Measurements from ENCODE around the gene PLCB1. TPM values are rescaled to one million over a fixed set of nuclear protein-coding genes. Genes with fewer than 3 reads are reported as not detected.

The PLCB1 gene
- total RNA-seq, 2 experiments from 2014 or later: 1.0 to 1.2 TPM

GRCh38 chr20:8722277-8722928 is 590.3 kb downstream of the PLCB1 start:
- peak; percentile 37 for DNase-seq
- Mint-ChIP-seq H3K4me3 (no peak overlapping the region), H3K9me3 (no peaks in the 10 kb centered on the region), H3K36me3 (ENCODE audit: low read depth) (no peaks in the 10 kb centered on the region), H3K4me1 (no peaks in the 10 kb centered on the region), H3K27ac (no peak overlapping the region), H3K27me3 (no peaks in the 10 kb centered on the region)
- CTCF ChIA-PET: interaction anchor here (1.4 to 2.1 kb wide), 4 partner anchors 9 to 786 kb away, joined by 5 to 9 read pairs (median 6); no protein-coding TSS in a partner anchor
- POLR2A ChIA-PET: no interaction called here

GRCh38 chr20:8723296-8723695 is 591.2 kb downstream of the PLCB1 start:
- Mint-ChIP-seq H3K4me3 (no peak overlapping the region), H3K36me3 (ENCODE audit: low read depth) (no peaks in the 10 kb centered on the region), H3K27ac (no peak overlapping the region), H3K27me3 (no peaks in the 10 kb centered on the region), H3K4me1 (no peaks in the 10 kb centered on the region), H3K9me3 (no peaks in the 10 kb centered on the region)
- CTCF ChIA-PET: interaction anchor here (2.1 kb wide), 1 partner anchor 10 kb away, joined by 9 read pairs; no protein-coding TSS in a partner anchor
- no peak for DNase-seq
- POLR2A ChIA-PET: no interaction called here

- Mint-ChIP-seq H3K9me3 (no peaks in the 10 kb centered on the region), H3K27me3 (no peaks in the 10 kb centered on the region), H3K4me3 (no peak overlapping the region), H3K4me1 (no peaks in the 10 kb centered on the region), H3K27ac (no peak overlapping the region), H3K36me3 (ENCODE audit: low read depth) (no peaks in the 10 kb centered on the region)
- ChIA-PET POLR2A (no interaction called here), CTCF (no interaction called here)
- DNase-seq: no peak
Observed at GRCh38 chr20:8724884-8725283, 592.8 kb downstream of the PLCB1 start.

GRCh38 chr20:8726460-8726859 is 594.4 kb downstream of the PLCB1 start:
- Mint-ChIP-seq H3K4me1 (no peaks in the 10 kb centered on the region), H3K4me3 (no peak overlapping the region), H3K9me3 (no peaks in the 10 kb centered on the region), H3K27me3 (no peaks in the 10 kb centered on the region), H3K36me3 (ENCODE audit: low read depth) (no peaks in the 10 kb centered on the region), H3K27ac (no peak overlapping the region)
- no peak for DNase-seq
- ChIA-PET POLR2A (no interaction called here), CTCF (no interaction called here)

GRCh38 chr20:8735014-8735413 is 602.9 kb downstream of the PLCB1 start:
- H3K4me1 Mint-ChIP-seq: peaks cover 6% of the 10 kb centered on the region
- POLR2A ChIA-PET: no interaction called here
- H3K4me3 Mint-ChIP-seq: no peak overlapping the region
- H3K27ac Mint-ChIP-seq: no peak overlapping the region
- H3K36me3 Mint-ChIP-seq (ENCODE audit: low read depth): no peaks in the 10 kb centered on the region
- H3K9me3 Mint-ChIP-seq: no peaks in the 10 kb centered on the region
- H3K27me3 Mint-ChIP-seq: no peaks in the 10 kb centered on the region
- CTCF ChIA-PET: interaction anchor here (0.6 kb wide), 1 partner anchor 84 kb away, joined by 4 read pairs; no protein-coding TSS in a partner anchor
- DNase-seq: no peak

- Mint-ChIP-seq H3K27me3 (no peaks in the 10 kb centered on the region), H3K27ac (no peak overlapping the region), H3K4me3 (no peak overlapping the region), H3K9me3 (no peaks in the 10 kb centered on the region), H3K36me3 (ENCODE audit: low read depth) (no peaks in the 10 kb centered on the region), H3K4me1 (peaks cover 6% of the 10 kb centered on the region)
- ChIA-PET CTCF (no interaction called here), POLR2A (no interaction called here)
- no peak for DNase-seq
Observed at GRCh38 chr20:8735674-8736073, 603.6 kb downstream of the PLCB1 start.

- no peak for DNase-seq
- Mint-ChIP-seq H3K9me3 (no peaks in the 10 kb centered on the region), H3K27ac (no peak overlapping the region), H3K36me3 (ENCODE audit: low read depth) (no peaks in the 10 kb centered on the region), H3K4me3 (no peak overlapping the region), H3K4me1 (peaks cover 6% of the 10 kb centered on the region), H3K27me3 (no peaks in the 10 kb centered on the region)
- ChIA-PET CTCF (no interaction called here), POLR2A (no interaction called here)
Observed at GRCh38 chr20:8740265-8740664, 608.2 kb downstream of the PLCB1 start.

- H3K4me1 Mint-ChIP-seq: no peaks in the 10 kb centered on the region
- H3K4me3 Mint-ChIP-seq: no peak overlapping the region
- ChIA-PET POLR2A (no interaction called here), CTCF (interaction anchor here (1.9 kb wide), 1 partner anchor 23 kb away, joined by 7 read pairs; no protein-coding TSS in a partner anchor)
- no peak for DNase-seq
- no peaks in the 10 kb centered on the region for H3K27me3 Mint-ChIP-seq
- no peaks in the 10 kb centered on the region for H3K36me3 Mint-ChIP-seq (ENCODE audit: low read depth)
- no peak overlapping the region for H3K27ac Mint-ChIP-seq
- H3K9me3 Mint-ChIP-seq: no peaks in the 10 kb centered on the region
Observed at GRCh38 chr20:8744228-8744844, 612.3 kb downstream of the PLCB1 start.

GRCh38 chr20:8749101-8749500 is 617.0 kb downstream of the PLCB1 start:
- ChIA-PET POLR2A (no interaction called here), CTCF (no interaction called here)
- Mint-ChIP-seq H3K4me1 (no peaks in the 10 kb centered on the region), H3K36me3 (ENCODE audit: low read depth) (no peaks in the 10 kb centered on the region), H3K27ac (no peak overlapping the region), H3K4me3 (no peak overlapping the region), H3K27me3 (no peaks in the 10 kb centered on the region), H3K9me3 (no peaks in the 10 kb centered on the region)
- DNase-seq: no peak

- POLR2A ChIA-PET: no interaction called here
- Mint-ChIP-seq H3K4me1 (no peaks in the 10 kb centered on the region), H3K27me3 (no peaks in the 10 kb centered on the region), H3K4me3 (no peak overlapping the region), H3K27ac (no peak overlapping the region), H3K36me3 (ENCODE audit: low read depth) (no peaks in the 10 kb centered on the region), H3K9me3 (no peaks in the 10 kb centered on the region)
- CTCF ChIA-PET: no interaction called here
- DNase-seq: no peak
Observed at GRCh38 chr20:8749986-8750385, 617.9 kb downstream of the PLCB1 start.

- CTCF ChIA-PET: no interaction called here
- no peak overlapping the region for H3K4me3 Mint-ChIP-seq
- DNase-seq: no peak
- POLR2A ChIA-PET: no interaction called here
- no peak overlapping the region for H3K27ac Mint-ChIP-seq
- H3K9me3 Mint-ChIP-seq: no peaks in the 10 kb centered on the region
- no peaks in the 10 kb centered on the region for H3K4me1 Mint-ChIP-seq
- H3K27me3 Mint-ChIP-seq: no peaks in the 10 kb centered on the region
- no peaks in the 10 kb centered on the region for H3K36me3 Mint-ChIP-seq (ENCODE audit: low read depth)
Observed at GRCh38 chr20:8755340-8756118, 623.5 kb downstream of the PLCB1 start.

- Mint-ChIP-seq H3K4me1 (no peaks in the 10 kb centered on the region), H3K9me3 (no peaks in the 10 kb centered on the region), H3K27me3 (no peaks in the 10 kb centered on the region), H3K27ac (no peak overlapping the region), H3K4me3 (no peak overlapping the region), H3K36me3 (ENCODE audit: low read depth) (no peaks in the 10 kb centered on the region)
- DNase-seq: no peak
- CTCF ChIA-PET: no interaction called here
- POLR2A ChIA-PET: no interaction called here
Observed at GRCh38 chr20:8756410-8756809, 624.3 kb downstream of the PLCB1 start.

GRCh38 chr20:8757146-8757545 is 625.1 kb downstream of the PLCB1 start:
- Mint-ChIP-seq H3K27ac (no peak overlapping the region), H3K27me3 (no peaks in the 10 kb centered on the region)

More at GRCh38 chr20:8757146-8757545, 625.1 kb downstream of the PLCB1 start:
- H3K36me3 Mint-ChIP-seq (ENCODE audit: low read depth): no peaks in the 10 kb centered on the region
- POLR2A ChIA-PET: no interaction called here
- no peak overlapping the region for H3K4me3 Mint-ChIP-seq
- H3K4me1 Mint-ChIP-seq: no peaks in the 10 kb centered on the region
- CTCF ChIA-PET: no interaction called here
- no peaks in the 10 kb centered on the region for H3K9me3 Mint-ChIP-seq
- no peak for DNase-seq
